GM18861 (cell line): ENCODE data around the gene RNU1-4.
"Not testable (repeated sequence)": the region's sequence is repeated elsewhere in the genome, so short reads cannot be mapped to it uniquely, and the experiment has no call there.

Experiments
- ATAC-seq: cut with Tn5 transposase; IDR thresholded peaks from one replicate; pipeline ENCODE4 v1.9.1; 2021; ENCODE audit not compliant: unreplicated experiment

Gene RNU1-4

DNA sequence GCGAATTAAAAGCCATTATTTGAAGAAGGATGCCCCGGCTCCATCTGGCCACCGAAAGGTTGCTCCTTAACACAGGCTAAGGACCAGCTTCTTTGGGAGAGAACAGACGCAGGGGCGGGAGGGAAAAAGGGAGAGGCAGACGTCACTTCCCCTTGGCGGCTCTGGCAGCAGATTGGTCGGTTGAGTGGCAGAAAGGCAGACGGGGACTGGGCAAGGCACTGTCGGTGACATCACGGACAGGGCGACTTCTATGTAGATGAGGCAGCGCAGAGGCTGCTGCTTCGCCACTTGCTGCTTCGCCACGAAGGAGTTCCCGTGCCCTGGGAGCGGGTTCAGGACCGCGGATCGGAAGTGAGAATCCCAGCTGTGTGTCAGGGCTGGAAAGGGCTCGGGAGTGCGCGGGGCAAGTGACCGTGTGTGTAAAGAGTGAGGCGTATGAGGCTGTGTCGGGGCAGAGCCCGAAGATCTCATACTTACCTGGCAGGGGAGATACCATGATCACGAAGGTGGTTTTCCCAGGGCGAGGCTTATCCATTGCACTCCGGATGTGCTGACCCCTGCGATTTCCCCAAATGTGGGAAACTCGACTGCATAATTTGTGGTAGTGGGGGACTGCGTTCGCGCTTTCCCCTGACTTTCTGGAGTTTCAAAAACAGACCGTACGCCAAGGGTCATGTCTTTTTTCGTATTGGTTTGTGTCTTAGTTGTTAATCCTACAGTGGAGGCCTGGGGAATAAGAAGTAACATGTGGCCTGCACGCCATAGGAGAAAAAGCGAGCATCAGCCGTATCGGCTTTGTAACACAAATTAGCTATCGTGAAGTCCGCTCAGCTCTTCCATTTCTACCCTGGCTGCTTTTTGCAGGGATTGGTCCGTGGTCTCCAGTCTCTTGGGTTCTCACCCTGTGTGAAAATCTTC is at the start of gene RNU1-4:
TSS of gene RNU1-4 (plus strand) at position 470 of the 918 bp plus-strand sequence.
- peak; percentile 73 for ATAC-seq

DNA sequence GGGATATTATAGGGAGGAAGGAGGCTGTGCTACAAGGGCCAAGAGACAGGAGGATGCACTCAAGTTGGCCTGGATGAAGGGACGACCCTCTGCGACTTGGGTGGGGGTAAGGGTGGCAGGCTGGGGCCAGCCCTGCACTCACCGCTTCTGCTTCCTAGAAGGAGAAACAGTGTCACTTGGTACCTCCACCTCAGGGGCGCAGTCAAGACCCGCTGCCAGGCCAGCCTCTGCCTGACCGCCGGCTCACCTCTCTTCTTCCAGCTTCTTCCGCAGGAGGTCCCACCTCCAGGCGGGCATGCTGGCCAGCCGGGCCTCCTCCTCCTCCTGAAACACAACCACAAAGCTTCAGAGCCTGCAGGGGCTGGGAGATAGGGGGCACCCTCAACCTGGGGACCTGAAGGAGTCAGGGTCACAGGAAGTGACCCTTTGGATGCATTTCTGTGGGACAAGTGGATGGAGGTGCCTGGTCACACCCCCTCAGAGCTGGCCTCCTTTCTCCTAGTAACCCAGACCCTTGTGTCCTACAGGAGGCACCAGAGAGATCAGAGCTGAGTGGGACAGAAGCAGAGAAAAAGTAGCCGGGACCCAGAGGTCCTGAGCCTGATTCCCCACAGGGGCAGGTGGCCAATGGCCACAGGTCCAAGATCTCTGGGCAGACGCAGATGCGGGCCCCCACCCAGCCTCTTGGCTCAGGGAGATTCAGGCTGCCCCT is 49.2 kb upstream of the RNU1-4 start:
- not testable (repeated sequence) for ATAC-seq

DNA sequence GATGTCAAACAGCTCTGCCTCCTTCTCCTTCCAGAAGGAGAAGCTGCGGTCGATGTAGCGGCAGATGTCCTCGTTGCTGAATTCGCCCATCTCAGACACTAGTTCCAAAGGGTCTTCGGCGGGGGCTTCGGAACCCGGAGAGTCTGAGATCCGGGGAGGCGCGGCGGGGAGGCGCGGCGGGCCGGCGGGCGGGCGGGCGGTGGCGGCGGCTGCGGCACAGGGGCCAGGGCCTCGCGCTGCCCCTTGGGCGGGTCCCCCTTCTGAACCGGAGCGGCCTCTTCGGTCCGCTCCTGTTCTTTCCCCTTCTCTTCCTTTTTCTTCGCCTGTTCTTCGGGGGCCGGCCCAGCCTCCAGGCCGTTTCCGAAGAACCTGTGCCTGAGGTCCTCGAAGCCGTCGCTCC is 48.0 kb upstream of the RNU1-4 start:
- ATAC-seq, result not testable (repeated sequence)

DNA sequence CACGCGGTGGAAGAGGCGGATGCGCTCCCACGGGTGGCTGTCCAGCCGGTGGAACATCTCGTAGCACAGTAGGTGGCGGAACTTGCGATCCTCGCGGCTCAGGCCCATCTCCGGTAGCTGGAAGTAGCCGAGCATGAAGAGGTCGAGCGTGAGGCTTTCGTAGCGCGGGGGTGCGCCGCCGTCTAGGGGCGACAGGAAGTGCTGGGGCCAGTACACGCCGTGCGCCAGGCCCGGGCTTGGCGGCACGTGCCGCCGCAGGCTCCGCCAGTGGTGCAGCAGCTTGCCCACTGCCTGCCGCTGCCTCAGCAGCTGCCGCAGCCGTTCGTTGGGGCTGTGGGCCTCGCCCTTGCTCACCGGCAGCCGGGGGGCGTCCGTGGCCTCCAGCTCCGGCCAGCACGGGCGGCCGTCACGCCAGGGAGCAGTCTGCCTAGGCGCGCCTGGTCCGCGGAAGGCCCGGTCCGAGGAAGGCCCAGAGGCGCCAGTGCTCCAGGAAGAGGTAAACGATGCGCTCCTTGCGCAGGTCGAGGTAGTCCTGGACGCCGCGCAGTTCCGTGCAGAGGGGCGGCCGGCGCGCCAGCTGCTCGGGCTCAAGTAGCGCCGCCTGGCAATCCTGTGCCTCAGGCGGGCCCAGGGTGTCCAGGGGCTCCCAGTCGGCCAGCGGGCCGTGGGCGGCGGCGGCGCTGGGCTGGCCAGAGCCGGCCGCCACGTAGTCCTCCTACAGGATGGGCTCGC is 47.4 kb upstream of the RNU1-4 start:
- not testable (repeated sequence) for ATAC-seq

DNA sequence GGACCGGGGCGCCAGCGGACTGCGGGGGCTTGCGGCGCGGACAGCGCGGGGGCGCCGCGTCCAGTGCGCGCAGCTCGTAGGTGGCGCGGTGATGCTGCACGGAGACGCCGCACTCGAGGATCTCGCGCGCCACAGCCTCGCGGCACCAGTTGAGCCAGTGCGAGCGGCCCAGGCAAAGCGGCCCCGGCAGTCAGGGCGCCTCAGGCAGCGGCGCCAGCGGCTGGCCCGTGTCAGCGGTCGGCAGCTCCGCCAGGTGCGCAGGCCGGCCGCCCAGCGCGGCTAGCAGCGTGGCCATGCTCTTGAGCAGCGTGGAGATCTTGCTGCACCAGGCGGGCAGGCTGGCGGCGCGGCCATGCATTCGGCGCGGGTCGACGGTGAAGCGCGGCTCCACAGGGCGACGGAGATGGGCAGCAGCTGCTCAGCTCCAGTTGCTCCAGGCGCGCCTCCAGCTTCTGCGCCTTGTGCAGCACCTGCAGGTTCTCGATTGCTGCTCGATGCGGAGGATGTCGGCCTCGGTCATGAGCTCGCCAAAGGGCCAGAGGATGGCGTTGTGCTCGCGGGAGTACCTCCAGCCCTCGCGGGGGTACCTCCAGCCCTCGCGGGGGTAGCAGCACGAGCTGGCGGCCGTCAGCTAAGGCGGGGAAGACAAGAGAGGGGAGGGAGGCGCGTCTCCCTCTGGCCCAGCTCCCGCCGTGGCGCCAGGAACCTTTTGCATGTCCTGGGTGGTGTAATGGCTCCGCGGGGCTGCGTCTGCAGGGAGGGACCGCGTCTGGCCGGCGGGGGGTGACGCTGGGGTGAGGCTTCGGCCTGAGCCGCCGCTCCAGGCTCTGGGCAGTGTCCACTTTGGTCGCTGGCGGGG is 46.6 kb upstream of the RNU1-4 start:
- not testable (repeated sequence) for ATAC-seq

DNA sequence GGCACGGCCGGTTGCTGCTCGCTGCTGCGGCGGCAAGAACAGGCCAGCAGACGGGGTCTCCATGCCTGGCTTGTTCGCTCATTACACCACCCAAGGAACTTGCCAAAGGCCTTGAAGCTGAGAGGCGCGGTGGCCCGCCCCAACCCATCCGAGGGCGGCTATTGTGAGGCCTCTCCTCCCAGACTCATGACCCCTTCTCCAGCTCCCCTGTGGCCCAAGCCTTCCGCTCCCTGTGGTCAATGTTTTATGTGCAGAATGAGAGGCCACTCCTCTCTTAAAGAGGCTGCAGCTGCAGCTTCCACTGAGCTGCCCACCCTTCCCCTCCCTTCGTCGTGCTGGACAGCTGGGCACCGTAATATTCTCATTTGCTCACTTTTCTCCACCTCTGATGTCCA is 46.0 kb upstream of the RNU1-4 start:
- not testable (repeated sequence) for ATAC-seq

DNA sequence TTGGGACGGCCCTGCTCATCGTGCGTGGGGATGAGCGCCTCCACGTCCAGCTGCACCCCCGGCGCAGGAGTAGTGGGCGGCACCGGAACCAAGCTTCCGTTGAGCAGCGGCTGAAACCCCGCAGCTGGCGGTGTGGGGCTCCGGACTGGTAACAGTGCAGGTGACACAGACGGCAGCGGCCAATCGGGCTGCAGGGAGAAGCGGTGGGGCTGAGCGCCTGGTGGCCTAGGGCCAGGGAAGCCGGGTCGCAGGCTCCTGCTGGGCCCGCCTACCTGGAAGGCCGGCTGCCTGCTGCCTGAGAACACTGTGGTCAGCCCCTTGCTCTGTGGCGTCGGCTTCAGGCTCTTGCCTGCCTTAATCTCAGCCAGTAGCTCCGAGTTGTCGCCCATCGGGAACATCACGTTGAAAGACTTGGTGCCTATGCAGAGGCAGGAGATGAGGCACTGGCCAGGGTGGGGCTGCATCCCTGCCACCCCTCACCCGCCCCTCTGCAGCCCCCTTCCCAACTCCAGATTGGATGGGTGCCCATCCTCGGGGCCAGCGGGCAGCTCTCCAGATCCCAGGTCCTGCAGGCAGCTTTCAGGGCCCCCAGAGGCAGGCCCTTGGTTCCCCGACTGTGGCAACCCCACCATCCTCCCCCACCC is 43.7 kb upstream of the RNU1-4 start:
- not testable (repeated sequence) for ATAC-seq

DNA sequence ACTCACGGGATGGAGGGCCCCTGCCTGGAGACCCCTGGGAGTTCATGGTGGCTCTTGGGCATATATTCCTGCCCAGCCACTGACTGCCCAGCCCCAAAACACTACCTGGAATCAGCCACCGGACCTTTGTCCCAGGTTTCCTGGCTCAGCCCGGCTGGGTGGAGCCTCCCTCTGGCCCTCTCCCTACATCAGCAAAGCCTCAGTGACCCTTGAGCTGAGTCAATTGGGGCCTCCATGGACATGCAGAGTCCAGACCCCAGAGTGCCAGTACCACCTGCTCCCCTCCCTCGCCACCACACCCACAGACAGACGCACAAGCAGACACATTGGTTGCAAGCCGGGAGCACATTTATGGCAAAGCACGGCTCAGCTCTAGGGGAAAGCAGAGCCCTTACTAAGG is 43.2 kb upstream of the RNU1-4 start:
- ATAC-seq, result not testable (repeated sequence)

DNA sequence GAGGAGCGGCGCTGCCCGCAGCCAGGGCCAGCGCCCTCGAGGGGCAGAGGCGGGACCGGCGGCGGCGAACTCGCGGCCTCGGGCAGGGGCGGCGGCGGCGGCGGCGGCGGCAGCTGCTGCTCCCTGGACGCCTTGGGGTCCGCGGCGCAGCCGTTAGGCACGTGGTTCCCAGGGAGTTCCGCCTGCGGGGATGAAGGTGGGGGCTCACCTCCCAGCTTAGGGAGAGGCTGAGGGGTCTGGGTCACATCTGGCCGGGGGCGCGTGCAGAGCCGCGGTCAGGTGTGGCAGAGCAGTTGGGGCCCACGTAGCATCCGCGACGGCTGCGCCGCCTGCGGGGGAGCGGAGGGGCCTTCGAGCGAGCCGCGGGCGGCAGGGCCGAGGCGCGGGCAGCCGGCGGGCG is 40.9 kb upstream of the RNU1-4 start:
- ATAC-seq, result not testable (repeated sequence)

DNA sequence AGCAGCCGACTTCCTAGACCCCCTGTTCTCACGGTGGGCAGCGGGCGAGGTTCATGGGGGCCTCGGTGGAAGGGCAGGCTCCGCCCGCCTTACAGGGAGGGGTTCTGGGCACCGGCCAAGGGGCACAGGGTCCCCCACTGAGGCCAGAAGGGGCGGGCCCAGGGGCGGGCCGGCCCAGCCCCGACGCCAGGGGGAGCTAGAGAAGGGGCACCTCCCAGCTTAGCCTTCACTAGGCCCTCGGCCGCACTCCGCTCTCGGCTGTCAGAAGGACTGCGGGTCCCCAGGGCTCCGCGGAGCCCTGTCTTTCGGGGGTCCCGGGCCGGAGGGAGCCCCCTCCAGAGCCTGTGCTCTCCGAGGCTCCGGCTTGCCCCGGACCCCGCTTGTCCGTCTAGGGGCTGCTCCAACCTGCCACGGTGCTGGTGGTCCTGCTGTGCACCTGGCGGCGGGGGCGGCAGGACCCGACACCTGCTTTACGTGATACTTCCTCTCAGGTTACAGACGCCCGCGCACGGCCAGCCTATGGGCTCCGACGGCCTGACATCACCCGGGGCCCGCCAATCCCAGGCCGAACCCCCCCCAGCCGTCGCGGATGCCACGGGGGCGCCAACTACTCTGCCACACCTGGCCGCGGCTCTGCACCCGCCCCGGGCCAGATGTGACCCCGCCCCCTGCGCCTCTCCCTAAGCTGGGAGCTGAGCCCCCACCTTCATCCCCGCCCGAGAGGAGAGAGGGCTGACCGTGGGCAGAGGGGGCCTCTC is 40.0 kb upstream of the RNU1-4 start:
- ATAC-seq, result not testable (repeated sequence)

DNA sequence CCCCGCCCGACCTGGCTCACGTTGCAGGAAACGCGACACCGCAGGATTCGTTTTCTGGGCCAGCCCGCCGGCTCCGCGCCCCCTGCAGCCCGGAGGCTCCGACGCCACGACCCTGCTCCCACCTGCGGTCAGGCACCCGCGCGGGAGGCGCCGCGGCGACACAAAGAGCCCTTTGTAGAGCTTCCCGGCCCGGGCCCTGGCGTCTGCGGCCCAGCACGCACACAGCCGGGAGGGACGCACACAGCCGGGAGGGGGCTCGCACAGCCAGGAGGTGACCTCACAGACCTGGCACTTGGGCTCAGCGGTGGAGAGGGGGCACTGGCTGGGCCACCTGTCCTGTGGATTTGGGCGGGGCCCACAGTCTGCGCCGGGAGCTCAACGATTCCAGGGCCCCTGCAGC is 39.1 kb upstream of the RNU1-4 start:
- ATAC-seq, result not testable (repeated sequence)

DNA sequence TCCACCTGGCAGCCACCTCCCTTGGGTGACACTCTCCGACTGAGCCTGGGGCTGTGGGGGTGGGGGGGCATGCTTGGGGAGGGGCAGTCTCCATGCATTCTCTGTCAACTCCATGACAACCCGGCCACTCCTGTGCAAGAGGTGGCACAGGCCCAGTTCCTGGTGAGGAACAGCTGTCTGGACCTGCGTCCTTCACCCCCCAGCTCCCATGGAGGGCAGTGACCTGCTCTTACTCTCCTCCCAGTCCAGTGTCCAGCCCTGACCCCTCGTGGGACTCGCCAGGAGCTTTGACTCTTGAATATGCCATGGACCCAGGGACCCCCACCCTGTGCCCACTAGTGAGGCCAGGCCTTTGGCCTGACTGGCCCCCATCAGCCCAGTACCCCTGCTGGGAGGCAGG is 38.0 kb upstream of the RNU1-4 start:
- not testable (repeated sequence) for ATAC-seq

DNA sequence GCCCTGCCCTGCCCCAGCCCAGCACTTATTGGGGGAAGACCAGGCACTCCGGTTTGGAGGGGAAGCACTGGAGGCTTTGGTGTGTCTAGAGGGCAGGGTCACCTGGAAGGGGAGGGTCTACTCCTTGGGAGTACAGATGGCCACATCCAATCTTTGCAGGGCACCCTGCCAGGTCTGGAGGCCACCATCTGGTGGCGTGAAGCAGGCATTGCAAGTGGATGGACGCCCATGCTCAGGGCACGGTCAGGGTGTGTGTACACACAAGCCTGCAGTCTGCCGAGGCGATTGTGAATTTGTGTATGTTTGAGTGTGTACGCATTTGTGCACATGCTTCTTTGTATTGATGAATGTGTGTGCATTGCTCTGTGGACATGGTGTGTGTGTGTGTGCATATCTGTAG is 37.2 kb upstream of the RNU1-4 start:
- not testable (repeated sequence) for ATAC-seq

DNA sequence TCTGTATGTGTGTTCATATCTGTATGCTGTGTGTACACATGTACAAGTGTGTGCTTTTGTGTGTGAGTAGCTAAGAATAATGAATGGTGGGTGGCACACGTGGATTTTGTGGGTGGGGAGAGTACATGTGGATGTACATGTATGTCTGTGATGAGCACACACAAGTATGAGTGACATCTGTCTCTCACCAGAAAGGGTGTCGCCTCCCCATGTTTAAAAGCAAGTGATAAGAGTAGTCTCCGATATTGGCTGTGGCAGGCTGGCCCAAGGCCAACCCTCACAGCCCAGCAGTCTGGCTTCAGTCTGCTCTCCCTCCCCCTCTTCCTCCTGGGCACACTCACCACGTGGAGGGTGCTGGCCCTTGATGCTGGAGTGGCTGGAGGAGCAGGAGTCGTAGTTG is 36.7 kb upstream of the RNU1-4 start:
- ATAC-seq, result not testable (repeated sequence)

DNA sequence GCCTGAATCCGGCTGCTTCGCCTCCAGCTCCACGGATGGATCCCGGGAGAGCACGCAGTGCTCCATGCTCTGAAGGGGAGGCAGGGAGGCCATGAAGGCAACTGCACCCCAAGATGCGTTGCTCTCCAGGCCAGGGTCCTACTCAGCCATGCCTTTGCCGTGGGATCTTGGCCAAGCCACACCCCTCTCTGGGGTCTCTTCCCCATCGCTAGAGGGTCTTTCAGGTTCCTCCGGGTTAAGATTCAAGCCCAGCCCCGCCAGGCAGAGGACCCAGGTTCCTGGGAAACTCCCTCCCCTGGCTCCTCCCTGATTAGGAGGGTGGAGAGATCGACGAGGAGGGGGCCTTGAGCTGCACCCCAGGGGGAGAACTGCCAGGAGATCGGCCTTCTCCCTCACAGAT is 36.2 kb upstream of the RNU1-4 start:
- ATAC-seq, result not testable (repeated sequence)

DNA sequence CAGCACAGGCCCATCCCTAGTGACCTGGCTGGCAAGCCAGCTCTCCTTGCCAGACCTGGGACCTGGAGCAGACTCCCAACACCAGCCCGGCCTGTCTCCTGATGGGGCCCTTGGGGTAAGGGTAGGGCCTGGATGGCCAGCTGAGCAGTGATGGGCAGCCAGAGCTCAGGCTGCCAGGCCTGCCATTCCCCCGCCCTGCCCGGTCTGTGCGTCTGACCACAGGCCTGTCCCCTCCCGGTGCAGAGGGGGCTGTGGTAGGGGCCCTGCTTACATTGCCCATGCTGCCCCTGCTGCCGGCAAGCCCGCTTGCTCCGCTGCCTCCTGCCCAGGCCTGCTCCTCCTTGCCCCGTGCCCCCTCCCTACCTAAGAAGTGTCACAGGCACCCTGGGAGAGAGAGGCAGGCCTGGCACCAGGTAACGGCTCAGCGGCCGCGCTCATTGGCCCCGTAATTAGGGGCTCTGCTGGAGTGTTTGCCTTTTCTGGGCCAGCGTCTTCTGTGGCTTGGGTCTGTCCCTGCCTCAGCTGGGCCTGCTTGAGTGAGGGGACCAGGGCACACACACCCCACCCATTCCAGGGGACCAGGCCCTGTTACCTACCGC is 35.7 kb upstream of the RNU1-4 start:
- ATAC-seq, result not testable (repeated sequence)

DNA sequence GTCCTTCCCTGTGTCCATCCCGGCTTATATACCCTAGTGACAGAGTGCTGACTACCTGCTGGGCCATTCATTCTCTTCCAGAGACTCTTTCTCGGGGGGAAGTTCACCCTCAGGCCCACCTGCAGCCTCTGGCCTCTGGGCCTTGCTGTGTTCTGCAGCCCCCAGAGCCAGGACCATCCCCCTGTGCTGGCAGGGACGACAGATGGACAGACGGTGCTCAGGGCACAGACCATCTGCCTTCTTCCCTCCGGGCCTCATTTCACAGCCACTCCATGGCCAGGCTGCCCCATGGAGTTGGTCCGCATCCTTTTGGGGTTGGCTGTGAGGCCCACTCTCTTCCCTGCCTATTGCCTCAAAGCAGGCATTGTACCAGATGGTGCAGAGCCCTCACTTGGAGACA is 34.0 kb upstream of the RNU1-4 start:
- not testable (repeated sequence) for ATAC-seq
